Spleen (tissue), 7 donors: ENCODE data around the gene UGT1A4.

Experiments
- POLR2A ChIP-seq, 3 donors: fragments of 450-650 bp; IDR thresholded peaks; one replicate each; pipeline ENCODE4 v1.5.1; 2017; ENCODE audit warnings: antibody characterized with exemption in 3 of 3, mild to moderate bottlenecking in 1 of 3
- POLR2AphosphoS5 ChIP-seq, 3 donors: sonication (generic); formaldehyde crosslinking; IDR thresholded peaks; one replicate each; pipeline ENCODE4 v1.5.1; 2017; ENCODE audit warnings: antibody characterized with exemption in 3 of 3
- TF ChIP-seq, protein P1 (sequence below), 11 experiments: fragments of 200-600 bp in 7 of 11; fragments of 450-650 bp in 4 of 11; sonication (generic) in 4 of 11; IDR thresholded peaks in 8 of 11; conservative IDR thresholded peaks in 3 of 11; 1 replicate in 7 of 11; 2 replicates in 4 of 11; pipeline versions ENCODE4 v1.4.0 to v1.8.0; 2016 to 2021; ENCODE audit warnings: antibody characterized with exemption in 11 of 11, inconsistent platforms in 4 of 11, mild to moderate bottlenecking in 1 of 11
- donor health status: DM: no; HTN: no; CAD: no; lungs with moderate emphysema.
- donor health status: DM: no; HTN: no; CAD: no.
- donor health status: DM: no; HTN: no; CAD: no.

DNA sequence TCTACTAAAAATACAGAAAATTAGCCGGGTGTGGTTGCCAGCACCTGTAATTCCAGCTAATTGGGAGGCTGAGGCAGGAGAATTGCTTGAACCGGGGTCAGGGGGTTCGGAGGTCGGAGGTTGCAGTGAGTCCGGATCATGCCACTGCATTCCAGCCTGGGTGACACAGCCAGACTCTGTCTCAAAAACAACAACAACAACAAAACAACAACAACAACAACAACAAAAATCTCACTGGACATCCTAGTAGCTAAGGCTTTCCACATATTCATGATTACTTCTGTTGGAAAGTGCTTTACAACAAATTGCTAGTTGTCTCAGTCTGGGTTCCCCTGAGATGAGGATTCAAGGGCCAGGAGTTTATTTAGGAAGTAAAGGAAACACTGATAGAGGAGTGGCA is 55.3 kb downstream of the UGT1A4 start:
- TF ChIP-seq, protein P1, sequence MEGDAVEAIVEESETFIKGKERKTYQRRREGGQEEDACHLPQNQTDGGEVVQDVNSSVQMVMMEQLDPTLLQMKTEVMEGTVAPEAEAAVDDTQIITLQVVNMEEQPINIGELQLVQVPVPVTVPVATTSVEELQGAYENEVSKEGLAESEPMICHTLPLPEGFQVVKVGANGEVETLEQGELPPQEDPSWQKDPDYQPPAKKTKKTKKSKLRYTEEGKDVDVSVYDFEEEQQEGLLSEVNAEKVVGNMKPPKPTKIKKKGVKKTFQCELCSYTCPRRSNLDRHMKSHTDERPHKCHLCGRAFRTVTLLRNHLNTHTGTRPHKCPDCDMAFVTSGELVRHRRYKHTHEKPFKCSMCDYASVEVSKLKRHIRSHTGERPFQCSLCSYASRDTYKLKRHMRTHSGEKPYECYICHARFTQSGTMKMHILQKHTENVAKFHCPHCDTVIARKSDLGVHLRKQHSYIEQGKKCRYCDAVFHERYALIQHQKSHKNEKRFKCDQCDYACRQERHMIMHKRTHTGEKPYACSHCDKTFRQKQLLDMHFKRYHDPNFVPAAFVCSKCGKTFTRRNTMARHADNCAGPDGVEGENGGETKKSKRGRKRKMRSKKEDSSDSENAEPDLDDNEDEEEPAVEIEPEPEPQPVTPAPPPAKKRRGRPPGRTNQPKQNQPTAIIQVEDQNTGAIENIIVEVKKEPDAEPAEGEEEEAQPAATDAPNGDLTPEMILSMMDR (IDR thresholded peaks at IDR 0.05 in 8 of 11, conservative IDR thresholded peaks at IDR 0.05 in 3 of 11): no peak
- TF ChIP-seq POLR2A (IDR thresholded peaks at IDR 0.05) (no peak), POLR2AphosphoS5 (IDR thresholded peaks at IDR 0.05) (no peak)
